ENCODE measurements around the gene CRMP1. TPM values are rescaled to one million over a fixed set of nuclear protein-coding genes. Genes with fewer than 3 reads are reported as not detected.

CRMP1 gene
- total RNA-seq, 4 donors from 2014 or later, result 0.62 to 4.3 (median 1.6) TPM

DNA sequence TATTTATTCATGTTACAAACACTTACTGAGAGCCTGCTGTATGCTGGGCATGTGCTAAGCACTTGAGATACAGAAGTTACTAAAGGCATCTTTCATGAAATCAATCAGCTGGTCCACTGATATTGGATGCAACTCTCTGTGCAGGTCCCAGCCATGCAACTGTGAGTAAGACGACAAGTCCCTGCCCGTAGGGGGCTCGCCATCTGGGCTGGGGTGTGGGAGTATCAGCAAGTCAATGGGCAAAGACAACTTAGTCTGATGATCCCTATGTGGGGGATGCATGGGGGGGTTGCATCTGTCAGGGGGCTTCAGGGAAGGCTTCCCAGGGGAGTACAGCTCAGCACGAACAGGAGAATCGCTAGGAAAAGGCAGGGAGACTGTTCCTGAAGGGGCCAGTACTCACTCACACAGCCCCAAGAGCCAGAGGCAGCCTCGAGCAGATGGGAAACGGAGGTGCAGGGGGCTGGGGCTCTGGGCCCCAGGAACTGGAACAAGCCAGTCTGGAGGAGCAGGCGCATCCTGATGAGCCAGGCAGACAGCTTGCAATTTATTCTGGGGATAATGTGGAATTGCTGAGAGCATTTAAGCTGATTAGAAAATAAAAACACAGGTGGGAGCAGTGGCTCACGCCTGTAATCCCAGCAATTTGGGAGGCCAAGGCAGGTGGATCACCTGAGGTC lies 40.2 kb downstream of the CRMP1 start:
- H3K27me3 ChIP-seq, result peaks cover 31% of the 10 kb centered on the region
- no peak overlapping the region for H3K4me3 ChIP-seq
- TF ChIP-seq, protein P1, sequence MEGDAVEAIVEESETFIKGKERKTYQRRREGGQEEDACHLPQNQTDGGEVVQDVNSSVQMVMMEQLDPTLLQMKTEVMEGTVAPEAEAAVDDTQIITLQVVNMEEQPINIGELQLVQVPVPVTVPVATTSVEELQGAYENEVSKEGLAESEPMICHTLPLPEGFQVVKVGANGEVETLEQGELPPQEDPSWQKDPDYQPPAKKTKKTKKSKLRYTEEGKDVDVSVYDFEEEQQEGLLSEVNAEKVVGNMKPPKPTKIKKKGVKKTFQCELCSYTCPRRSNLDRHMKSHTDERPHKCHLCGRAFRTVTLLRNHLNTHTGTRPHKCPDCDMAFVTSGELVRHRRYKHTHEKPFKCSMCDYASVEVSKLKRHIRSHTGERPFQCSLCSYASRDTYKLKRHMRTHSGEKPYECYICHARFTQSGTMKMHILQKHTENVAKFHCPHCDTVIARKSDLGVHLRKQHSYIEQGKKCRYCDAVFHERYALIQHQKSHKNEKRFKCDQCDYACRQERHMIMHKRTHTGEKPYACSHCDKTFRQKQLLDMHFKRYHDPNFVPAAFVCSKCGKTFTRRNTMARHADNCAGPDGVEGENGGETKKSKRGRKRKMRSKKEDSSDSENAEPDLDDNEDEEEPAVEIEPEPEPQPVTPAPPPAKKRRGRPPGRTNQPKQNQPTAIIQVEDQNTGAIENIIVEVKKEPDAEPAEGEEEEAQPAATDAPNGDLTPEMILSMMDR (IDR thresholded peaks at IDR 0.05), result no peak
- TF ChIP-seq POLR2A (IDR thresholded peaks at IDR 0.05) (no peak), POLR2AphosphoS5 (IDR thresholded peaks at IDR 0.05) (no peak), EP300 (IDR thresholded peaks at IDR 0.05) (no peak)
- ATAC-seq, result no peak
- no peak overlapping the region for H3K27ac ChIP-seq
- no peaks in the 10 kb centered on the region for H3K9me3 ChIP-seq
- 77 to 85% methylated on average over 4 to 7 of the region's 9 CpGs for WGBS, 2 donors (ENCODE audit: low coverage in 1 of 2)
- H3K4me1 ChIP-seq, result no peaks in the 10 kb centered on the region
- no peaks in the 10 kb centered on the region for H3K36me3 ChIP-seq

DNA sequence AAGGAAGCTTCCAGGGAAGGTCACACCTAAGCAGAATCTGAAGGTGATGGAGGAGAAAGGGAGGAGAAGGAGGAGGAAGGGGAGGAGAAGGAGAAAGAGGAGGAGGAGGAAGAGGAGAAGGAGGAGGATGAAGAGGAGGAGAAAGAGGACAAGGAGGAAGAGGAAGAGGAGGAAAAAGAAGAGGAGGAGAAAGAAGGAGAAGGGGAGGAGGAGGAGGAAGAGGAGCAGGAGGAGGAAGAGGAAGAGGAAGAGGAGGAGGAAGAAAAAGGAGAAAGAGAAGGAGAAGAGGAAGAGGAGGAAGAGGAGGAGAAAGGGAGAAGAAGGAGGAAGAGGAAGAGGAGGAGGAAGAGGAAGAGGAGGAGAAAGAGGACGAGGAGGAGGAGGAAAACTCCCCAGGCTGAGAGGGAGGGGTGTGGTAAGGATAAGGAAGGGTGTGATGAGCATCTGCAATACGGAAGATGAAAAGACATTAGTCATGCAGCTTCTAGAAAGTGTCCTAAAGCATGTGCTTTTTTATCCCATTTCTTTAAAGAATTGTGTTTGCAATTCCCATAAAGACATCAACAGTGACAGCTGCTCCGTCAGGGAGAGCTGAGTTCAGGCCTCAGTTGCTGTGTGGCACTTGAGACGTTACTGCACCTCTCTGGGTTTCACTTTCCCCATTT lies 41.1 kb downstream of the CRMP1 start:
- H3K27me3 ChIP-seq, result peaks cover 31% of the 10 kb centered on the region
- ATAC-seq, result no peak
- H3K9me3 ChIP-seq, result no peaks in the 10 kb centered on the region
- TF ChIP-seq EP300 (IDR thresholded peaks at IDR 0.05) (no peak), POLR2AphosphoS5 (IDR thresholded peaks at IDR 0.05) (no peak), POLR2A (IDR thresholded peaks at IDR 0.05) (no peak)
- TF ChIP-seq, protein P1 (IDR thresholded peaks at IDR 0.05), result no peak
- no peak overlapping the region for H3K4me3 ChIP-seq
- no peak overlapping the region for H3K27ac ChIP-seq
- no peaks in the 10 kb centered on the region for H3K36me3 ChIP-seq
- no peaks in the 10 kb centered on the region for H3K4me1 ChIP-seq
- WGBS, 2 donors (ENCODE audit: low coverage in 1 of 2), result 60 to 67% methylated on average over 4 of the region's 4 CpGs

DNA sequence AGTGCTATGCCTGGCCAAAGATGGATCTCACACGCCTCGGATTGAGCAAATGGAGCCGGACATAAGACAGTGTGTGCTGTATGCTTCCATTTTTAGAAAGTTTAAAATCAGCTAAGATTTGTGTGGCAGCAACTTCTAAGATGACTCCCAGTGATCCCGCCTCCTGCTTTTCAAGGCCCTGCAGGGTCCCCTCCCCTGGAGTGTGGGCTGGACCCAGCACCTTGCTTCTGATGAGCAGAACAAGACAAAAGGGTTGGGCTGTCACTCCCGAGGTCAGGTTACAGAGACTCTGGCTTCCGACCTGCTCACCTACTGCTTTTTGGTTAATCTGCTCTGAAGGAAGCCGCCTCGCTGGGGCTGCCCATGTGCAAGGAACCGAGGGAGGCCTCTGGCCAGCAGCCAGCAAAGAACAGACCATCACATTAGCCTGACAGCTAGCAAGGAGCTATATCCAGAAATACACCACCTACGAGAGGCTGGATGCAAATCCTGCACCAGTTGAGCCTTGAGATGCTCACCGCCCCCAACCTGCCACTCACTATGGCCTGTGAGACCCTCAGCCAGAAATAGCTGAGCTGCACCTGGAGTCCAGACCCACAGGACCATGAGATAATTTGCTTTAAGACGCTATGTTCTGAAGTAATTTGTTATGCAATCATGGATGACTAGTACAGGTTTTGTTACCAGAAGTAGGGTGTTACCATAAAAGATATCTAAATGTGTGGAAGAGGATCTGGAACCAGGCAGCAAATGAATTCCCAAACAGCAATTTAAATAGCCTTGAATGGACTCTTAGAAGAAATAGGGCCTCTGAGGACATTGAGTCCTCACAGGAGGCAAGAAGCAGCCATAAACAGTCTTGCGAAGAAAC lies 47.6 kb downstream of the CRMP1 start:
- no peak for ATAC-seq
- TF ChIP-seq, protein P1 (IDR thresholded peaks at IDR 0.05), result no peak
- TF ChIP-seq POLR2AphosphoS5 (IDR thresholded peaks at IDR 0.05) (peak; percentile 23), POLR2A (IDR thresholded peaks at IDR 0.05) (no peak), EP300 (IDR thresholded peaks at IDR 0.05) (no peak)
- 24 to 55% methylated on average over 5 to 6 of the region's 13 CpGs for WGBS, 2 donors (ENCODE audit: low coverage in 1 of 2)
- Histone ChIP-seq H3K4me1 (peaks cover 0 to 28% (median 0%) of the 10 kb centered on the region in 3 donors), H3K36me3 (no peaks in the 10 kb centered on the region), H3K27me3 (peaks cover 15% of the 10 kb centered on the region), H3K4me3 (no peak overlapping the region), H3K27ac (no peak overlapping the region), H3K9me3 (no peaks in the 10 kb centered on the region)

DNA sequence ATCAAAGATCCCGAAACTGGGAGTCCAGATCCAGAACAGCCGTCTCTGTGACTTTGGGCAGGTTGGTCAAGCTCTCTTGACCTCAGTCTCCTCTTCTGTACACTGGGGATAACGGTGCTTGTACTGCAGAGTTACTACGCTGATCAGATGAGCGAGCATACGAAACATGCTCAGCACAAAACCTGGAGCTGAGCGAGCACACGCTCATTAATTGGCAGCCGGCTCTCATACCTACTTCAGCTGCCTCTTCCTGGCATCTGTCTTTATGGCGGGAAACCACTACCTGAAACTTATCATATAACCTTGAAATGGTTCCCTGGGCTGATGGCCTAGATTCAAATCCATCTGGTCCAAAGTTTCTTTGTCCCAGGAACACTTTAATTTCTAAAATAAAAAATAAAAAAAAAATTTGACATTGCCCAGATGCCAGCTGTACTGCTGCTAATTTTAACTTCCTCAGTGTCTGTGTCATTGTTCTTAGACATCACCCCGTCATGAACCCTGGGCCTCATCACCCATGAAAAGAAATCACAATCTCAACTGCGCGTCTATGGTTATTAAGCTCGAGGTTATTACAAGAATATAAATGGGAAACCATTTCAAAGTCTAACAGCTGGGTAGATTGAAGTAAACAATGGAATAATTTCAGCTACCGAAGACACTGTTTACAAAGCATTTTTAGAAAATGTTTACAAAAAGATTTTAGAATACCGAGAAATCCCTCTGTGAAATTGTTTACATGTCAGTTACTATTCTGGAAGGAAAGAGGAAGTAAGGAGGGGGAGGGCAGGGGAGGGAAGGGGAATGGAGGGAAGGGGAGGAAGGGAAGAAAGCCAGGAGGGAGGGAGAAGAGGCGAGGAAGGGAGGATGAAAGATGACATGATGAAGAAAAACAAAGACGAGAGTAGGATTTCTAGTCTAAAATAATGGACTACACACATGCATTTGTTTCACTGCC lies 49.0 kb downstream of the CRMP1 start:
- no peak for ATAC-seq
- Histone ChIP-seq H3K36me3 (no peaks in the 10 kb centered on the region), H3K27me3 (peaks cover 13% of the 10 kb centered on the region), H3K4me3 (no peak overlapping the region), H3K9me3 (no peaks in the 10 kb centered on the region), H3K4me1 (peaks cover 0 to 34% (median 0%) of the 10 kb centered on the region in 3 donors), H3K27ac (no peak overlapping the region)
- WGBS, 2 donors (ENCODE audit: low coverage in 1 of 2), result 17 to 49% methylated on average over 8 to 15 of the region's 18 CpGs
- TF ChIP-seq EP300 (IDR thresholded peaks at IDR 0.05) (no peak), POLR2A (IDR thresholded peaks at IDR 0.05) (no peak), POLR2AphosphoS5 (IDR thresholded peaks at IDR 0.05) (peak; percentile 12)
- TF ChIP-seq, protein P1 (IDR thresholded peaks at IDR 0.05), result no peak

Measured in gastroesophageal sphincter (tissue), 4 donors.